H1 (cell line): Measurements from ENCODE around the gene CDH12.

ENCODE experiments used
- POLR2A ChIP-seq, 2 experiments: IDR thresholded peaks; 1 replicate in 1 of 2; 2 replicates in 1 of 2; pipeline ENCODE4 v1.6.1; 2011; ENCODE audit warnings: low read depth in 2 of 2, low read length in 2 of 2, mild to moderate bottlenecking in 2 of 2; ENCODE audit errors: control extremely low read depth in 1 of 2
- POLR2AphosphoS5 ChIP-seq: IDR thresholded peaks from 2 replicates; pipeline ENCODE4 v1.6.1; 2011; ENCODE audit warnings: low read depth, low read length
- RXRA ChIP-seq: IDR thresholded peaks from 2 replicates; pipeline ENCODE4 v1.6.1; 2011; ENCODE audit warnings: low read depth, mild to moderate bottlenecking, low read length, moderate library complexity; ENCODE audit not compliant: insufficient read depth
- USF2 ChIP-seq: IDR thresholded peaks from 2 replicates; pipeline ENCODE4 v1.6.1; 2011; ENCODE audit warnings: low read length, improper control_type of control experiment
- TF ChIP-seq, protein P1 (sequence below), 3 experiments: IDR thresholded peaks; 1 replicate in 2 of 3; 2 replicates in 1 of 3; pipeline versions ENCODE4 v1.5.1 to v1.6.1; 2011; ENCODE audit warnings: low read length in 3 of 3, mild to moderate bottlenecking in 3 of 3, inconsistent platforms in 2 of 3, low read depth in 1 of 3, moderate library complexity in 1 of 3; ENCODE audit not compliant: insufficient read depth in 1 of 3; ENCODE audit errors: control extremely low read depth in 1 of 3

DNA sequence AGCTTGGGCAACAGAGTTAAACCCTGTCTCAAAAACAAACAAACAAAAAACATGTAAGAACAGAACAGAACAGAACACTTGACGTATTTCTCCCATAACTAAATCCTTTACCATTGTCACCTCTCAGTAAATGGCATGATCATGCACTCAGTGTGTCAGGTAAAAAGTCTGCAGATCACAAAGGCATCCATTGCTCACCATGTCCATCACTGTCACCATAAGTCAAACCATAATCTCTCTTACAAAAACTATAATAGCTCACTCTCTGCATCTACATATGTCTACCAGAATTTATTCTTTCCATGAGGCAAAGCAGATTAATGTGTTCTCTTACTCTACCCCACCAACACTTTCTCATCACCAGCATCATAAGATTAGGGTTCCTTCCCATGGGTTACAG is 387.5 kb downstream of the CDH12 start:
- TF ChIP-seq RXRA (no peak), POLR2A (IDR thresholded peaks at IDR 0.05; ENCODE audit: control extremely low read depth in 1 of 2, low read depth in 2 of 2, low read length in 2 of 2) (no peak), POLR2AphosphoS5 (no peak), USF2 (no peak)
- TF ChIP-seq, protein P1, sequence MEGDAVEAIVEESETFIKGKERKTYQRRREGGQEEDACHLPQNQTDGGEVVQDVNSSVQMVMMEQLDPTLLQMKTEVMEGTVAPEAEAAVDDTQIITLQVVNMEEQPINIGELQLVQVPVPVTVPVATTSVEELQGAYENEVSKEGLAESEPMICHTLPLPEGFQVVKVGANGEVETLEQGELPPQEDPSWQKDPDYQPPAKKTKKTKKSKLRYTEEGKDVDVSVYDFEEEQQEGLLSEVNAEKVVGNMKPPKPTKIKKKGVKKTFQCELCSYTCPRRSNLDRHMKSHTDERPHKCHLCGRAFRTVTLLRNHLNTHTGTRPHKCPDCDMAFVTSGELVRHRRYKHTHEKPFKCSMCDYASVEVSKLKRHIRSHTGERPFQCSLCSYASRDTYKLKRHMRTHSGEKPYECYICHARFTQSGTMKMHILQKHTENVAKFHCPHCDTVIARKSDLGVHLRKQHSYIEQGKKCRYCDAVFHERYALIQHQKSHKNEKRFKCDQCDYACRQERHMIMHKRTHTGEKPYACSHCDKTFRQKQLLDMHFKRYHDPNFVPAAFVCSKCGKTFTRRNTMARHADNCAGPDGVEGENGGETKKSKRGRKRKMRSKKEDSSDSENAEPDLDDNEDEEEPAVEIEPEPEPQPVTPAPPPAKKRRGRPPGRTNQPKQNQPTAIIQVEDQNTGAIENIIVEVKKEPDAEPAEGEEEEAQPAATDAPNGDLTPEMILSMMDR (IDR thresholded peaks at IDR 0.05; ENCODE audit: control extremely low read depth in 1 of 3, insufficient read depth in 1 of 3, low read depth in 1 of 3, low read length in 3 of 3), result no peak
